ENCODE results near the gene SALL3. TPM values are rescaled to one million over a fixed set of nuclear protein-coding genes. Genes with fewer than 3 reads are reported as not detected.

Gene SALL3
- total and polyA plus RNA-seq, 2 donors (not counting 3 experiments of a cell fraction or from before 2014, with no cell fraction given), result not detected

DNA sequence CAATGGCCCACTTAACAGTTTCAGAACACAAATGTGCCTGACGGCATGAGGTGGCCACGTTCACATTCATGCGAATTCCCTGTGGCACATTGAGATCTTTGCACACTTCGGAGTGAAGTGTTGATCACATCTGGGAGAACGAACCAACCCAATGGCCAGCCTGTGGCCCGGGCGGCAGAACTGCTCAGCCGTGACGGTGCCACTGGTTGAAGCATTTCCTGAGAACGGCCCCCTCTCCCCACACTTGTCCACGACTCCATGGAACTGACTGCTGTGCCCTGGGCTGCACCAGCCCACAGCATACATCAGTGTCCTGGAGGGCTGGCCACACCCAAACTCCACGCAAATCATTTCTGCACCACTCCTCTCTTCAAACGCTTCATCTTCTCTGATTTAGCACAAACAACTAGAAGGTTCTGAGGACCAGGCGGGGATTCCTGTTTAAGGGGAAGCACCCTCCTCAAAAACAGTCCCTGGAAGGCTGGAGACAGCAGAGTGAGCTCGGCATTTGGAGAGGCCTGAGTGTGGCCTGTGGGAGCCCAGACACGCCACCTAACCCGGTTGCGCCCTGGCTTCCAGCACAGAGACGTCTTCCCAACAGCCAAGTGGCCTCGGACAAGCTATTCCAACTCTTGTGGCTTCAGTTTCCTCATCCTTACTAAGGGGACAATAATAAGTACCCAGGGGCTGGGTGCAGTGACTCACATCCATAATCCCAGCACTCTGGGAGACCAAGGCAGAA lies 9.9 kb upstream of the SALL3 start:
- intact Hi-C loops (cut with micrococcal nuclease) (no loop called here), dilution Hi-C loops (cut with MboI; ENCODE audit: extremely low pct_ligation_motif_present, low sequenced_read_pairs) (no loop called here)
- H3K4me1 ChIP-seq (ENCODE audit: control insufficient read depth, extremely low read depth, insufficient read depth, low read length), result no peaks in the 10 kb centered on the region
- no peak overlapping the region for H3K4me3 ChIP-seq (replicated peaks in 1 of 3; ENCODE audit: insufficient read depth in 1 of 3, low read depth in 1 of 3, low read length in 3 of 3)
- H3K9me1 ChIP-seq (replicated peaks; ENCODE audit: control insufficient read depth, extremely low read depth, insufficient read depth, low read length), result no peaks in the 10 kb centered on the region
- H3K79me2 ChIP-seq (ENCODE audit: control insufficient read depth, insufficient read depth, low read length), result no peaks in the 10 kb centered on the region
- no peaks in the 10 kb centered on the region for H4K20me1 ChIP-seq (replicated peaks; ENCODE audit: control insufficient read depth, extremely low read depth, insufficient read depth, low read length)
- no peak overlapping the region for H3K4me2 ChIP-seq (ENCODE audit: insufficient read depth, low read length)
- H3K36me3 ChIP-seq (ENCODE audit: control insufficient read depth in 2 of 2, extremely low read depth in 1 of 2, insufficient read depth in 2 of 2, low read length in 2 of 2), result no peaks in the 10 kb centered on the region
- TF ChIP-seq GATA2 (IDR thresholded peaks at IDR 0.05; ENCODE audit: insufficient read depth, insufficient read length, low read depth, low read length), result no peak
- no peak for TF ChIP-seq CTCF (IDR thresholded peaks at IDR 0.05; ENCODE audit: extremely low read depth in 1 of 2, insufficient read depth in 1 of 2, low read depth in 1 of 2, low read length in 2 of 2)
- TF ChIP-seq POLR2A (IDR thresholded peaks at IDR 0.05; ENCODE audit: low read depth, low read length), result no peak
- TF ChIP-seq FOS (IDR thresholded peaks at IDR 0.05; ENCODE audit: borderline replicate concordance, insufficient read depth, low read length), result no peak
- no peak for TF ChIP-seq POLR2AphosphoS5 (IDR thresholded peaks at IDR 0.05; ENCODE audit: insufficient read depth, low read depth, low read length)
- TF ChIP-seq, protein P1, sequence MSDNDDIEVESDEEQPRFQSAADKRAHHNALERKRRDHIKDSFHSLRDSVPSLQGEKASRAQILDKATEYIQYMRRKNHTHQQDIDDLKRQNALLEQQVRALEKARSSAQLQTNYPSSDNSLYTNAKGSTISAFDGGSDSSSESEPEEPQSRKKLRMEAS (IDR thresholded peaks at IDR 0.05; ENCODE audit: insufficient read depth, insufficient read length), result no peak
- no peak for TF ChIP-seq EZH2 (IDR thresholded peaks at IDR 0.05; ENCODE audit: borderline replicate concordance, low read depth, low read length, severe bottlenecking)
- TF ChIP-seq MYC (IDR thresholded peaks at IDR 0.05; ENCODE audit: low read depth, low read length), result no peak
- TF ChIP-seq JUN (IDR thresholded peaks at IDR 0.05; ENCODE audit: borderline replicate concordance, insufficient read depth, insufficient read length, low read depth), result no peak
- no peak overlapping the region for H3K9ac ChIP-seq (replicated peaks; ENCODE audit: extremely low read depth, insufficient read depth, low read length)
- peaks cover 22% of the 10 kb centered on the region in 2 experiments for H3K27me3 ChIP-seq (ENCODE audit: control insufficient read depth in 2 of 2, insufficient read depth in 2 of 2, low read length in 2 of 2)
- POLR2A ChIA-PET, result no interaction called here
- no peaks in the 10 kb centered on the region for H3K9me3 ChIP-seq (replicated peaks; ENCODE audit: control insufficient read depth, insufficient read depth, low read length)
- no peak for DNase-seq (ENCODE audit: low read depth, low spot score)
- CTCF ChIA-PET, result no interaction called here
- H2AFZ ChIP-seq (ENCODE audit: low read depth, low read length), result no peak overlapping the region
- no peak overlapping the region for H3K27ac ChIP-seq (ENCODE audit: insufficient read depth, low read depth, low read length)
- BruUV-seq (replicated peaks), result no TSS peak
- no peak for FAIRE-seq

Measured in endothelial cell of umbilical vein (primary cell).